ENCODE measurements around the gene TJP1.
"Not testable (repeated sequence)": the region's sequence is repeated elsewhere in the genome, so short reads cannot be mapped to it uniquely, and the experiment has no call there.

Gene TJP1

DNA sequence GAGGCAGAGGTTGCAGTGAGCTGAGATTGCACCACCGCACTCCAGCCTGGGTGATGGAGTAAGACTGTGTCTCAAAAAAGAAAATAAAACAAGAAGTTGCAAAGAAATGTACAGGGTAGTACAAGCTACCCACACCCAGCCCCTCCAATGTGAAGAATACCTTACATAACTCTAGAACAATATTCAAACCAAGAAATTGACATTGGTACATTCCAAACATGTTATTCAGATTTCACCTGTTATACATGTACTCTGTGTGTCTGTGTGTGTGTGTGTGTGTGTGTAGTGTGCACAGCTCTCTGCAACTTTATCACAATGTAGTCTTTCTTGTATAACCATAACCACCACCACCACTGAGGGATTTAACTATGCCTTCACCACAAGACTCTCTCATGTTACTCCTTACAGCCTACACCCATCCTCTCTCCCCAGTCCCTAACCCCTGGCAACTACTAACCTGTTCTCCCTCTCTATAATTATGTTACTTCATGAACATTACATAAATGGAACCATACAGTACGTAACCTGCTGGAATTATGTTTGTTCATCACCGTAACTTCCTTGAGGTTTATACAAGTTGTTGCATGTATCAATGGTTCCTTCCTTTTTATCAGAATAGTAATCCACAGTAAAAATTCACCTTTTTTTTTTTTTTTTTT, 16.2 kb upstream of the TJP1 start:
- no peak for DNase-seq (ENCODE audit: low read depth, low spot score)

DNA sequence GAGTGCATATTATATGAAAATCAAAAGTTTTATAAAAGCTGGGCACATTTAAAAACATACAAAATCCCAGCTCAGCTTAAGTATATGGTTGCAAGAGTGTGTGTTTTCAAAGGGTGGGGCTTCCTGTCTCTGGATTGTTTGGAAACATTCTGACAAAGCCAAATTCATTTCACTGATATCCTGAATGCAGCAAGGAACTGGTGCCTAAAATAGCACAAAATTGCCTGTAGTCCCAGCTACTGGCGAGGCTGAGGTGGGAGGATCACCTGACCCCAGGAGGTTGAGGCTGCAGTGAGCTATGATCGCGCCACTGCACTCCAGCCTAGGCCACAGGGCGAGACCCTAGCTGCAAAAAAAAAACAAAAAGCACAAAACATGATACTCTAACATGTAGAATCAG, 13.0 kb upstream of the TJP1 start:
- no peak for DNase-seq (ENCODE audit: low read depth, low spot score)

DNA sequence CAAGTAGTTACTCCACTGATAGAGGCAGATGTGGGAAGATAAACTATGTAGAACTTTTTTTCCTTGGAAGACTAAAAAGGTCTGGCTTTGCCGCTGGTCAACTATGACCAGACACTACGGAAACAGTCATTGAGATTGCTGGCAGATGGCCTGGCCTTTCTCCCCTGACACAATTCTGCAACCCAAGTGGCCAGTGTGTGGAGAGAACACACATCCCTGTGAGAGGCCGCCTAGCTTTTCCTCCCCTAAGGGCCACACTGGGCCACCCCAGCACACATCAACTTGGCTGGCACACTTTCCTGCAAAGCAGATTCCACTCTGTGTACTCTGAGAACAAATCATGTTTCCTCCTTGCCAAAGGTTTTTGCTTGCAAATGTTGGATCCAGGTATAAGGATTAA, 10.4 kb upstream of the TJP1 start:
- DNase-seq (ENCODE audit: low read depth, low spot score): no peak

DNA sequence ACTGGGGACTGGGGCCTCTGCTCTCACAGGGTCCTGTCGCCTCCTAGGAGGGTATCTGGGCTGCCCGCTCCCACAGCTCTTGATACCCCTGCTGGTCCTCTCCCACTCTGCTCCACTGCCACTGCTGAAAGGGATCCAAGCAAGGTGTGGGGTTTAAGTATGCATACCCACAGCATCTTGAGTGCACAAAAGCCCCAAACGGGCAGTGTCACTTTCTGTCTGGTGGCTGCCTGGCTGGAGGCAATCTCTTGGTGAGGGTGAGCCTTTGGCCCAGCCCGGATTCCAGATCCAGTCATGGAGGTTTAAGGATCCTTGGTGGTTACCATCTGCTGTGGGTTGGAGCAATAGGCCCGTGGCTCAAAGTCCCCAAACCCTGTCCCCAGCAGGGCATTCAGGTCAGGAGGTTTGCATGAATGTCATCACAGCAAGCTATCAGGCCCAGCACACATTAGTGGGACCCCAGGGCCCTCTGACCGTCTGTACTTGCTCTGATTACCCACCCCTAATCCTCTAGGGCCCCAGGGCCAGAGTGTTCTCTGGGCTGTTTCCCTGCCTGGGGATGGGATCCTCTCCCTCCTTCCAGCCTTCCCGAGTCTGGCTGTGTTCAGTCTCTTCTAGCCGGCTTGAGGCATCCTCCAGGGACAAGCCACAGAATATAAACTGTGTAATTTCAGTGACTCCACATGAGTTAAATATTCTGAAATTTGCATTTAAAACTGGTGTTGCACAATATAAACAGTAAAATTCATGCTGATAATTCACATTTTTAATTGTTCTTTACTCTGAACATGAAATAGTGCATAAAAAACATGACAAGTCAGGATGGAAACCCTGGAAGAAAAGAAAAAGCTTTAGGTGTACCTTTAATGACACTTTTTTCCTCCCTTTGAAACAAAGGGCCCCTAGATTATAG, 4.9 kb upstream of the TJP1 start:
- no peak for DNase-seq (ENCODE audit: low read depth, low spot score)

DNA sequence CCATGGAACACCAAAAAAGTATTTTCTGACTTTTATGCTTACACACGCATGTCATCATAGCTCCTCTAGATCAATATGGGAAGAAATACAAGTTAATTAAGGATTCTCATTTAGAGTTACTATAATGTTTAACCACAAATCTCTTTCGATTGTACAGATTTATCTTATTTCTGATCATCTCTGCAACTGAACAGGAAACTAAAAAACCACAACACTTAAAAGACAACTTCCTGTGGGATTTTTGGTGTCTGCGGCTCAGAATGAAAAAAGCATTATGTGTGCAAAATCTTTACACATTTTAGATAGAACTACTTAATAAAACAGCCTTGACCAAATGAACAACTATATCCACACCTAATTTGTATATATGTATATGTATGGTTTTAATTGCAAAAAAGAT, 3.0 kb upstream of the TJP1 start:
- no peak for DNase-seq (ENCODE audit: low read depth, low spot score)

DNA sequence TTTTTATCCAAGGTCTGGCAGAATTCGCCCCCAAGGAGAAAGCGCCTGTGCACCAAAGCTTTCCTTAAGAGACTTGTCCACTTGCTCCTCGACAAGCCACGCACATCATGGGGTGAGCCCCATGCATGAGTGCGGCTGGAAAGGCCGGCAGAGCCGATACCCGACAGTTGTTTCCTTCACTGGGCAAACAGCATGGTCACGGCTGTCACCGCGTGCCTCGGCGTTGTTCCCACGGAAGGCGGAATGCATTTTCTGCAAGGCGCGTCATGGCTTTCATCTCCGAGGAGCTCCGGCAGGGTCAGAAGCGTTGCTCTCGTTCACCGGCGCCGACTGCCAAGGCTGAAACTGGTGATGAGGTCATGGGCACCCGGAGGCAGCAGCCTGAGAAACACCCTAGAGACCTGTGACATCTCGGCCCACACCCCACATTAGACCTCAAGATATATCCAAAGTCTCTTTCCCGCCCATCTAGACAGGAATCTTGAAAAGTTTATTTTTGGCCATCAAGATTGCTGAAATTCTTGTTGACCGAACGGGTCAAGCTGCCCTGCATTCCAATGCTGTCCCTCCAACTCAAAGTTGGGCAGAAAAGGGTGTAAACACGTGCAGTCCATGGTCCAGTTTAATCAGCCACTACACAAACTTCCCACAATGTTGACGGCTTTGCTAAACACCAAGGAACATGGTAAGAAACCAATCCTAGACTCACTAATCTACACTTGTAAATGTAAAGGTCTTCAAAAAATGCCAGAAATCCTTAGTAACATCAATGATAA, 604 bp upstream of the TJP1 start:
- DNase-seq (ENCODE audit: low read depth, low spot score): no peak

DNA sequence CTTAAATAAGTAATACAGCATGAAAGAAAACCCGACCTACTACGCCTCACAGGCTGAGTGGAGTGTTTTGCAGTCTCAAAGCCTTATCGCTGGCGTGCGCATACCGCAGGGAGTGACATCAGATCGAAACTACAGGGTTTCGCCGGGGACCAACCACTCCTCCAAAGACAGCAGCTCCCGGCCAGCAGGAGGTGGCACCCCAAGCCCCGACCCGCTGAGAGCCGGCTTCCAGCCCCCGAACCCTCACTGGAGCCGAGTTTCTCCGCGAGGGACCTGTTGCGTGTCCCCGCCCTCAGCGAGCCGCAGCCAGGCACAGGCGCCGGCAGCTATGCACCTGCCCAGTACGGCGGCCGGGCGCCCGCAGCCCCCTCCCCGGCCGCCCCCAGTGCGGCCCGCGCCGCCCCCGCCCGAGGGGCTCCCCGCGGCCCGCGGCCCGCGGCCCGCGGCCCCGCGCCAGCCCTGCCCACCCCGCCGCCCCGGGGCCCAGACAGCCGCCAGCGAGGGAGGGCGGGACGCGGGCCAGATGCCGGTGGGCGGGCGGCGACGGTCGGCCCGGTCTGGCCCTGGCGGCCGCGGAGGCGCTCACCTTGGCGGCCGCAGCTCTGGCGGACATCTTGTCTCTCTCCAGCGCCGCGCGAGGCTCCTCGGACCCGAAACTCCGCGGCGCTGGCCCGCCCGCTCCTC, 710 bp downstream of the TJP1 start:
- DNase-seq (ENCODE audit: low read depth, low spot score): no peak

DNA sequence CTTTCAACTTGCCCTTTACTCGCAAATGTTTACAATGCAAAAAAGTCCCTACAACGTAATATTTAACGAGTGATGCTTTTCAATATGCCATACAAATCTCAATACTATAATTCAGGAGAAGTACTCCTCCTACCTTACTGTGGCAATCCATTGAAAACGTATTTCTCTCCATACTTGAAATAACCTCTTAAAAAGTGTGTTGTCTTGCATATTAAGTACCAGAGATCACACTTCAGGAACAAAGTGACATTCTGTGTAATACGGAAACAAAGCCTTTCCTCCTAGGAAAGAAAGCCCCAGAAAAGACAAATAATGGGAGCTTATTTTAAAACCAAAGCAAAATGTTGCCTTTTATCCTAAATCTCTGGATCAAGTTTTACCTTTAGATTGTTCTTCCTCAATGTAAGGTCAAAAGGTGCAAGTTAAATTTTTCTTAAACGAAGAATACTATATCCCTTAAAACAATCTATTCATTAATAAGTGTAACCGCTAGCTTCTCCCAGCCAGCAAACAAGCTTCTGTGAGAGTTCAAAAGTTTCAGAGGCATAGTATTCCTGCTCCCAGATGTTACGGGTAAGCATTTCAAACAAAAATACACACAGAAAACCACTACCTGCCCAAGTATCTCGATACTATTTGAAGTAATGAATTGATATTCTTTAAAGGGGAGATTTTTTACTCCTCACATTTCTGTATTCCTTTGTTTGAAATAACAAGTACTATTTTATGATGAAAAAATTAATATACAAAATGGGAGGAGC, 1.7 kb downstream of the TJP1 start:
- no peak for DNase-seq (ENCODE audit: low read depth, low spot score)

DNA sequence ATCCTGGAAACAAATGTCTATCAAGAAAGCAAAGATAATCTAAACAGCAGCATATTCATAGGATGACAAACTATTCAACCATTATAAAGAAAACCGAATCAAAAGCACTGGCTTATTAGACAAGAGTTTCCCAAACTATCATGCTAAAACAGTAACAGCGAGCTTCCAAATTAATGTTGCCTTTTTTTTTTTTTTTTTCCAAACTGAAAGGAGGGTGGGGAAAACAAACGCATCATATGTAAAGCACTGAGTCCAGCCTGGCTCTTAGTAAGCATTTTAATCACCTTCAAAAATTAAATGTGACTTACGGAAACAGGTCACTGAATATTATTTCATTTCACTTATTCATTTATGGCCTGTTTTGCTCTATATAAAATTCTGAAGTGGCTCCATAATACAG, 2.3 kb downstream of the TJP1 start:
- DNase-seq (ENCODE audit: low read depth, low spot score): no peak

DNA sequence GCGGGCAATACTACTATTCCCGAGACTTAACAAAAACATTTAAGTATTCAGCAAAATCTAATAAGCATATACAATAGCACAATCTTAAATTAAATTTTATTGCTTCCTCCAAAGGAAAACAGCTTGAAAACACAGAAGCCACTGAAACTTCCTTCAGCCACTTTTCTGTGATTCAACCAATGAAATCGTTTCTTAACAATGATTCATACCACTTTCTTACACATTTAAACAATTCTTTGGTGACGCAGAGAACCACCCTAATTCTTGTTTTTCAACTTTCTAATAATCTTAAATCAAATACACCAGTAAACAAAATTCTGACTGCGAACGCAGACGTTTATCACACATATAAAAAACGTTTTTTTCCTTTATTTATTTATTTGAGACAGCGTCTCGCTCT, 4.1 kb downstream of the TJP1 start:
- DNase-seq (ENCODE audit: low read depth, low spot score): no peak

DNA sequence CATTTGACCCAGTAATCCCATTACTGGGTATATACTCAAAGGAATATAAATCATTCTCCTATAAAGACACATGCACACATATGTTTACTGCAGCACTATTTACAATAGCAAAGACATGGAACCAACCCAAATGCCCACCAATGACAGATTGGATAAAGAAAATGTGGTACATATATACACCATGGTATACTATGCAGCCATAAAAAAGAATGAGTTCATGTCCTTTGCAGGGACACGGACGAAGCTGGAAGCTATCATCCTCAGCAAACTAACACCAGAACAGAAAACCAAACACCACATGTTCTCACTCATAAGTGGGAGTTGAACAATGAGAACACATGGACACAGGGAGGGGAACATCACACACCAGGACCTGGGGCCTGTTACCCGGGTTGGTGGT, 4.8 kb downstream of the TJP1 start:
- DNase-seq (ENCODE audit: low read depth, low spot score): not testable (repeated sequence)

DNA sequence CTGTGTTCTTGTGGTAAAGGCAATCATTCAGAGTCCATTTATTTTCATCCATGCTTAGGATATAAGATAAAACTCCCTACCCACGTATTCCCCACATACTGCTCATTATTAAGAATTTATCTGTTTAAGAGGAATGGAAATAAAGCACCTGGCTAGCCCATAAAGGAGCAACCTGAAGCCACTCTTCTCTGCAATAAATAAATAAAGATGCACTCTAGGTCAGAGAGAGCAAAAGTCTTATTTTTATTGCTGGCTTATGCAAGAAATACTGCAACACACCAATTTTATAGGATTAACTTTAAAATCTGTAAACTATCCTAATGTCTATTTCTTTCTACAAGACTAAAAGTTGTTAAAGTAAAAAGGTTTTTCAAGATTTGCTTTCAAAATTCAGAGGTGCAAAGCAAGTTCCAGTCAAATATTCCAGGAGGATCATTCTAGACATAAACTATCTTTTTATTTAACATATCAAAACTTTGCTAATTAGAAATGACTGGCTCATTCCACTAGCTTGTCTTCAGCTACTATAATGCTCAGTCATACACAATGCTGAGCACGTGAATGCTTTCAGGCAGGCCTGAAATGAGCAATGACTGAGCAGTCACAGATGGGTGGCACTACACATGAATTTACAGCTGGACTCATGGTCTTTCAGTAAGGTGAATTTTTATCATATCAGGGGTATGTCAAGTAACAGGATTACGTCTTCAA, 7.1 kb downstream of the TJP1 start:
- no peak for DNase-seq (ENCODE audit: low read depth, low spot score)

DNA sequence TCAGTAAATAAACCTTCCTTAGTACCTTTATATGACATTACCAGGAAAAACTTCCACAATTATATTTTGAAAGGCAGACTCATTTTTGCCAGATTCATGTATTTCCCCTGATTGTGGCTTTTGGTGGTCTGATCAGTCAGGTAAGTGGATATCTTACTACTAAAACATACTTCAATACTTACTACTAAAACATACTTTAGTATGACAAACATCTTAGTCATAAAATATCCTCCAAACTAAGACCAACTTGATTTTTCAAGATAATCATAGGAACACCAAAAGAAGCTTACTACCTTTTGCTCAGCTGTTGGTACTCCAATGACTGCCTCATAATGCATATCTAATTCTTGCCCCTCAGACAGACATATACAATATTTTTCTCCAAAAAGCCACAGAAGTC, 9.3 kb downstream of the TJP1 start:
- no peak for DNase-seq (ENCODE audit: low read depth, low spot score)

DNA sequence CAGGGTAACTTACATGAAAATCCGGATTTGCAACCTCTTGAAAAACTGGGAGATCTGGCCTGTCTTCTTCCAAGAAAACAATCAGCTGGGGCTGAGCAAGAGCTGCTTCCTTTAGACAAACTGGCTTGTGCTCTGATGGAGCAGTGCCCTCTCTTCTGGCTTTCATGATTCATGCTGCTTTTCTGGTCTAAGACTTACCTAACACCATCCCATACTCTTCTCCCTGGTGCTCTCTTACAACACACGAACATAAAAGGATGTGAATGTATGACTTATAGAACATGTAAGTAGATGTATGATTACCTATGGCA, 9.9 kb downstream of the TJP1 start:
- DNase-seq (ENCODE audit: low read depth, low spot score): no peak

DNA sequence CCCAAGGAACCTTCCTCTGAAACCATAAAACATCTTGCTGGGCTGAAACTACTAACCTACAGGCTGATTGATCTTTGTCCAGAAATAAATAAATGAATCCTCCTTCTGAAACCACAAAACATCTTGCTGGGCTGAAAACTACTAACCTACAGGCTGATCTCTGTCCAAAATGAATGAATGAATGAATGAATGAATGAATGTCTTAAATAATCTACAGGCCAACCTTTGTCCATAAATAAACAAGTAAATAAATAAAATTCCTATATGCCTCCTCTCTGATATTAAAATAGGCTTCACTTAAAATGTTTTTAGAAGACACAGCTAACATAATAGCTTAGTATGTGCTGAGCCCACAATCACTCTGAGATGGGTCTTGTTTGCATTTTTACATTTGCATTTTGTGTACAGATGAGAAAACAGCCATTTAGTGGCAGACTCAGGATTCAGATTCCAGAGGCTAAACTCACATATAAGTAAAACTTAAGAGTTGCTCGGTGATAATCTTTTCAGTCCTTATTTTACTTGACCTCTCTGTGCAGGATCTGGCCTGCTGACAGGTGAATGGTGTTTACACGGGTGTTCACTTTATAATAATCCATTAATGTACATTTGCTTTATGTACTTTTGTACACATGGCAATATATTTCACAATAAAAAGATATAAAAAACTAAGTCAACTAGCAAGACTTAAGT, 10.4 kb downstream of the TJP1 start:
- no peak for DNase-seq (ENCODE audit: low read depth, low spot score)

DNA sequence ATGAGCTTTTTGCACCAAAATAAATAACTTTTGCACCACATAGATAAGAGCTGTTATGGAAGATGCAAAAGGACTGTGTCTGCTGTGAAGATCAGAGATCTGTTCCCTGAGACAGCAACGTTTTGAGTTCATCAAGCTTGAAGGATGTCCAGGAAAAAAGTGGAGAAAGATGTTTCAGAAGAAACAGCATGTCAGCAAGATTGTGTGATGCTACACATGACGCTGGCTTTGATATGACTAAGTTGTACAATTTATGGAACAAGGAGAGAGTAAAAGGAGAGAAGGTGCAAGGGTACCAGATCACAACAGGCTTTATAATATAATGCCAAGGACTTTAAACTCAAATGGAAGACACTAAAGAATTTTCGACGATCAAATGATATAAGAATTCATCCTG, 16.6 kb downstream of the TJP1 start:
- DNase-seq (ENCODE audit: low read depth, low spot score): no peak

DNA sequence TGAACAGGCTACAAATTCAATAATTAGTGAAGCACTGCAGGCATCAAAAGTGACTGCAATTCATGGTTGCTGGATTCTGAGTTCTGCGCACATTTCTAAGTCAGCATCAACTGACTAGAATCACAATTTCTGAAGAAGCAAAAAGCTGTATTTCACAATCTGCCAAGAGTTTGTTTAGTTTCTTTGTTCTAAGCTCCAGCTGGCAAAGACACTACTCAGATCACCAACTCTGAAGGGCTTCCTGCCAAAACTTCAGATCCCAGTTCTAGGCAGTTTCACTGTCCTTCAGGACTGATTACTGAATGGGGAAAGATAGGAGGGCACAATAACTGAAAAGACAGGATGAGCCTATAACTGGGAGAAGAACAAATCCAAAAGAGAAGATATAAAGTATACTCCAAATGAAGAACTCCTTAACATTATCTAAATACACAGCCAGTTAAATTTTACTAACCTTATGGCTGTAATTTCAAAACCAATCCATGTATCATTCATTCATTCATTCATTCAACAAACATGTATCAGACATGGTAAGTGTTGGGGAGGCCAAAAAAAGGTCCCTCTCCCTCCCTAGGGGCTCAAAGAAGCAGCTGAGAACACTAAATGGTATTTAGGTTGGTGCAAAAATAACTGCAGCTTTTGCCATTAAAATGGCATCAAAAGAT, 17.1 kb downstream of the TJP1 start:
- no peak for DNase-seq (ENCODE audit: low read depth, low spot score)

DNA sequence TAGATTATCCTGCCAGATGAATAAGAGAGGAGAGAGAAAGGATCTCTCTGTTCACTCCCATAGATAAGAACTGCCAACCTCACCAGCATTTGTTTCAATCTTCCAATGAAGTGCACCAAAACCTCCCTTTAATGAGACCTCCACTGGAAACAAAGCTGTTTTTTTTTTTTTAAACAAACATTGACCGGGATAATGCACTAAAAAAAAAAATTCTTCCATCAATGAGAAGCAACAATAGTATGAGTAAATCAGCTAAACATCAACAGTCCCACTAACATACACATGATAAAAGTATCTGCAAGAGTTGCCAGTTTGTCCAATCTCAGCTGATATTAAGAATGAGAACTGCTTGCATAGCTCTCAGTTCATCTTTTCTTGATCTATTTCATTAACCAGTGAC, 19.9 kb downstream of the TJP1 start:
- DNase-seq (ENCODE audit: low read depth, low spot score): no peak

DNA sequence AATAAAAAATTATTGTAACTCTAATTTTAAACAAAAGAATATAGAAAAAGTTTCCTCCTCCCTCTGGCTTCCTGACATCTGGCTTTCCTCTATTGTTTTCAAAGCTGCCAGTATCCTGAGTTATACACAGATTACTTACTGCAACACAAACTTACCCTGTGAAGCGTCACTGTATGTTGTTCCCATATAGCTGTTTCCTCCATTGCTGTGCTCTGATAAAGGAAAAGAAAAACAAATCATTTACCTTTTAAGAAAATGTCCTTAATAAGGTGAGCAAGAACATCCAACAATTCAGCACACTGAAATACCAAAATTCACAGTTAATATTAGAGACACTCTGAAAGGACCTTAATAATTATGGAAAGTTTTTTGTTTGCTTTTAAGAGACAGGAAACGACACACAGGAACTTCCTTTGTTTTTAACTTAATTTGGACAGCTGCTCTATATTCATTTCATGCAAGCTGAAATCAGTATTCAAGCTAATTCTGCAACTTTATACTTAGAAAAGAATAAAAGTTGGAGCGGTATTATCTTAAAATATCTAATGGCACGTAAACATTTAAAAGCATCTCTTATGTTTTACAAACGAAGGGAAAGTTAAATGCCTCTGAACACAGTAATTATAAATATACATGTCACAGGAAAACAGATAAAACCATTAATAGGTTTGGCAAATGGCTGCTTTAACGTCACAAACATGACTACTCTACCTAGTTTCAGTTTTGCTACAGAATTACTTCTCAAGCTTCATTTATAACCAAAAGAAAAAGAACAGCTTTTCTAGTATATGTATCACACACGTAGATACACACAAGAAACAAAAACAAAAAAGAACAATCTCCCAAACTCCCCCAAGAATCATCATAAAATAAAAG, 21.5 kb downstream of the TJP1 start:
- DNase-seq (ENCODE audit: low read depth, low spot score): no peak

Measured in activated naive CD8-positive, alpha-beta T cell treated with anti-CD3 and anti-CD28 coated beads, Interleukin-2, amount 50 U/mL, for 16 hours (primary cell).